Lower leg skin (tissue), 4 donors: ENCODE measurements around the gene SDK1. TPM values are rescaled to one million over a fixed set of nuclear protein-coding genes. Genes with fewer than 3 reads are reported as not detected.

Experiments used
- DNase-seq, 2 donors: peaks; one replicate each; pipeline ENCODE4 v3.0.0-alpha.2; 2019; ENCODE audit warnings: low spot score in 2 of 2
- H3K4me3 ChIP-seq: fragments of 200-600 bp; sonication (generic); 2 replicates; pipeline ENCODE4 v1.5.1; 2017; ENCODE audit warnings: mild to moderate bottlenecking, low read depth; ENCODE audit not compliant: poor library complexity, severe bottlenecking
- CTCF ChIP-seq, 3 donors: fragments of 450-650 bp; IDR thresholded peaks; one replicate each; pipeline ENCODE4 v1.5.1; 2016; ENCODE audit warnings: antibody characterized with exemption in 3 of 3, mild to moderate bottlenecking in 3 of 3, moderate library complexity in 2 of 3
- POLR2A ChIP-seq, 2 donors: fragments of 450-650 bp; IDR thresholded peaks; one replicate each; pipeline ENCODE4 v1.6.1; 2016 to 2017; ENCODE audit warnings: antibody characterized with exemption in 2 of 2, mild to moderate bottlenecking in 1 of 2, moderate library complexity in 1 of 2
- WGBS, 2 donors: methylation state at CpG; one replicate each; pipeline ENCODE4 v1.1.5; 2018; 5-methylcytosine and 5-hydroxymethylcytosine counted together
- intact Hi-C: fragments of 100-400 bp; cut with DNase I; formaldehyde crosslinking; loops from one replicate; pipeline ENCODE4 v1.15.0; 2023; ENCODE audit warnings: low total_unique reads
- total RNA-seq, 4 donors: library from RNA; depleted of rRNA; stranded (reverse); fragments of >200 nt; gene quantifications; one replicate each; pipeline ENCODE4 v1.1.0, GENCODE V29; 2016

The SDK1 gene
- total RNA-seq, 4 donors from 2014 or later: 1.9 to 7.2 (median 5.1) TPM

GRCh38 chr7:4042402-4043045 lies 741.5 kb downstream of the SDK1 start:
- intact Hi-C loops: no loop called here
- DNase-seq: no peak
- no peak for TF ChIP-seq POLR2A (IDR thresholded peaks at IDR 0.05)
- TF ChIP-seq CTCF (IDR thresholded peaks at IDR 0.05): no peak
- WGBS, 2 donors: 61 to 76% methylated on average over 11 of the region's 11 CpGs
- H3K4me3 ChIP-seq: no peak overlapping the region

GRCh38 chr7:4043988-4044387 lies 742.9 kb downstream of the SDK1 start:
- WGBS, 2 donors: 96 to 97% methylated on average over 9 of the region's 9 CpGs

GRCh38 chr7:4045450-4045849 lies 744.4 kb downstream of the SDK1 start:
- H3K4me3 ChIP-seq: no peak overlapping the region
- intact Hi-C loops: no loop called here
- peak in 1 of 2 donors; percentile 76 for DNase-seq
- WGBS, 2 donors: 95 to 98% methylated on average over 15 of the region's 15 CpGs
- TF ChIP-seq POLR2A (IDR thresholded peaks at IDR 0.05) (no peak), CTCF (IDR thresholded peaks at IDR 0.05) (no peak)

More at GRCh38 chr7:4043988-4044387, 742.9 kb downstream of the SDK1 start:
- H3K4me3 ChIP-seq: no peak overlapping the region
- peak in 1 of 2 donors; percentile 57 for DNase-seq
- TF ChIP-seq POLR2A (IDR thresholded peaks at IDR 0.05): no peak
- TF ChIP-seq CTCF (IDR thresholded peaks at IDR 0.05): no peak
- intact Hi-C loops: no loop called here

- 93 to 97% methylated on average over 8 of the region's 8 CpGs for WGBS, 2 donors
- intact Hi-C loops: no loop called here
- TF ChIP-seq CTCF (IDR thresholded peaks at IDR 0.05): no peak
- no peak for TF ChIP-seq POLR2A (IDR thresholded peaks at IDR 0.05)
- H3K4me3 ChIP-seq: no peak overlapping the region
- peak in 1 of 2 donors; percentile 15 for DNase-seq
Measured at GRCh38 chr7:4045975-4046374, 744.9 kb downstream of the SDK1 start.

- WGBS, 2 donors: 81 to 94% methylated on average over 14 of the region's 14 CpGs
- TF ChIP-seq CTCF (IDR thresholded peaks at IDR 0.05) (no peak), POLR2A (IDR thresholded peaks at IDR 0.05) (no peak)
- no peak overlapping the region for H3K4me3 ChIP-seq
- peak in 1 of 2 donors; percentile 42 for DNase-seq
- intact Hi-C loops: no loop called here
Measured at GRCh38 chr7:4048336-4048735, 747.3 kb downstream of the SDK1 start.

GRCh38 chr7:4049202-4049601 lies 748.1 kb downstream of the SDK1 start:
- TF ChIP-seq CTCF (IDR thresholded peaks at IDR 0.05): no peak
- no peak for TF ChIP-seq POLR2A (IDR thresholded peaks at IDR 0.05)
- intact Hi-C loops: no loop called here
- H3K4me3 ChIP-seq: no peak overlapping the region
- 97 to 98% methylated on average over 13 of the region's 13 CpGs for WGBS, 2 donors
- peak in 1 of 2 donors; percentile 43 for DNase-seq
